Astrocyte (in vitro differentiated cells and primary cell): ENCODE data around the gene PPP1R15B. TPM values are rescaled to one million over a fixed set of nuclear protein-coding genes. Genes with fewer than 3 reads are reported as not detected.
A peak's percentile ranks its signal among the peaks of the same experiment; 100 is the strongest.

Source experiments
- DNase-seq: peaks from one replicate; pipeline ENCODE4 v3.0.0-alpha.2; 2010; ENCODE audit warnings: low read depth
- FAIRE-seq: peaks from 2 replicates; lab custom pipeline; 2011; peaks lifted over from hg19 to GRCh38; lab: Jason Lieb, UNC
- H2AFZ ChIP-seq: 2 replicates; pipeline ENCODE4 v1.6.0; 2012; ENCODE audit warnings: low read depth, low read length, inconsistent platforms
- H3K27ac ChIP-seq: 2 replicates; pipeline ENCODE4 v1.5.1; 2011; ENCODE audit warnings: low read depth, low read length, inconsistent platforms
- H3K27me3 ChIP-seq: 2 replicates; pipeline ENCODE4 v1.6.0; 2011; ENCODE audit warnings: low read length, inconsistent platforms; ENCODE audit not compliant: insufficient read depth
- H3K36me3 ChIP-seq: 2 replicates; pipeline ENCODE4 v1.5.1; 2011; ENCODE audit warnings: low read length, inconsistent platforms; ENCODE audit not compliant: insufficient read depth
- H3K4me1 ChIP-seq: 2 replicates; pipeline ENCODE4 v1.5.1; 2011; ENCODE audit warnings: low read length, inconsistent platforms; ENCODE audit not compliant: insufficient read depth
- H3K4me2 ChIP-seq: 2 replicates; pipeline ENCODE4 v1.6.0; 2012; ENCODE audit warnings: low read length, inconsistent platforms
- H3K4me3 ChIP-seq: 2 replicates; pipeline ENCODE4 v1.5.1; 2011; ENCODE audit warnings: low read depth, mild to moderate bottlenecking, low read length, inconsistent platforms; ENCODE audit not compliant: insufficient read depth
- H3K79me2 ChIP-seq: 2 replicates; pipeline ENCODE4 v1.6.0; 2012; ENCODE audit warnings: mild to moderate bottlenecking, low read length, inconsistent platforms; ENCODE audit not compliant: insufficient read depth
- H3K9ac ChIP-seq: 2 replicates; pipeline ENCODE4 v1.6.0; 2012; ENCODE audit warnings: mild to moderate bottlenecking, low read length, inconsistent platforms
- H3K9me3 ChIP-seq: 2 replicates; pipeline ENCODE4 v1.5.1; 2012; ENCODE audit warnings: low read depth, mild to moderate bottlenecking, low read length, inconsistent platforms; ENCODE audit not compliant: insufficient read depth
- H4K20me1 ChIP-seq: 2 replicates; pipeline ENCODE4 v1.6.0; 2012; ENCODE audit warnings: low read length, inconsistent platforms; ENCODE audit not compliant: insufficient read depth
- H3K27ac Mint-ChIP-seq: one replicate; pipeline ENCODE4 v1.8.0; 2021; ENCODE audit warnings: mild to moderate bottlenecking, mixed read lengths; ENCODE audit not compliant: unreplicated experiment
- H3K27me3 Mint-ChIP-seq: one replicate; pipeline ENCODE4 v1.8.0; 2021; ENCODE audit warnings: low read depth, mixed read lengths; ENCODE audit not compliant: unreplicated experiment
- H3K36me3 Mint-ChIP-seq: one replicate; pipeline ENCODE4 v1.8.0; 2021; ENCODE audit warnings: low read depth, mixed read lengths; ENCODE audit not compliant: unreplicated experiment
- H3K4me1 Mint-ChIP-seq: one replicate; pipeline ENCODE4 v1.8.0; 2021; ENCODE audit warnings: low read depth, mixed read lengths; ENCODE audit not compliant: unreplicated experiment
- H3K4me3 Mint-ChIP-seq: one replicate; pipeline ENCODE4 v1.8.0; 2021; ENCODE audit warnings: mild to moderate bottlenecking, moderate library complexity, mixed read lengths; ENCODE audit not compliant: unreplicated experiment
- H3K9me3 Mint-ChIP-seq: one replicate; pipeline ENCODE4 v1.8.0; 2021; ENCODE audit warnings: mild to moderate bottlenecking, mixed read lengths; ENCODE audit not compliant: unreplicated experiment
- CTCF ChIP-seq: IDR thresholded peaks from 2 replicates; pipeline ENCODE4 v1.5.1; 2011; ENCODE audit warnings: low read depth, mild to moderate bottlenecking, inconsistent platforms, low read length, moderate library complexity; ENCODE audit not compliant: insufficient read depth
- EZH2 ChIP-seq: IDR thresholded peaks from 2 replicates; pipeline ENCODE4 v1.6.1; 2012; ENCODE audit warnings: mild to moderate bottlenecking, low read length, inconsistent platforms; ENCODE audit not compliant: insufficient read depth
- total RNA-seq: library from RNA; stranded (reverse); gene quantifications from 2 replicates; pipeline ENCODE4 v1.2.1, GENCODE V29; 2021

Gene PPP1R15B
- total RNA-seq, 1 donor from 2014 or later = 38.8 TPM

DNA sequence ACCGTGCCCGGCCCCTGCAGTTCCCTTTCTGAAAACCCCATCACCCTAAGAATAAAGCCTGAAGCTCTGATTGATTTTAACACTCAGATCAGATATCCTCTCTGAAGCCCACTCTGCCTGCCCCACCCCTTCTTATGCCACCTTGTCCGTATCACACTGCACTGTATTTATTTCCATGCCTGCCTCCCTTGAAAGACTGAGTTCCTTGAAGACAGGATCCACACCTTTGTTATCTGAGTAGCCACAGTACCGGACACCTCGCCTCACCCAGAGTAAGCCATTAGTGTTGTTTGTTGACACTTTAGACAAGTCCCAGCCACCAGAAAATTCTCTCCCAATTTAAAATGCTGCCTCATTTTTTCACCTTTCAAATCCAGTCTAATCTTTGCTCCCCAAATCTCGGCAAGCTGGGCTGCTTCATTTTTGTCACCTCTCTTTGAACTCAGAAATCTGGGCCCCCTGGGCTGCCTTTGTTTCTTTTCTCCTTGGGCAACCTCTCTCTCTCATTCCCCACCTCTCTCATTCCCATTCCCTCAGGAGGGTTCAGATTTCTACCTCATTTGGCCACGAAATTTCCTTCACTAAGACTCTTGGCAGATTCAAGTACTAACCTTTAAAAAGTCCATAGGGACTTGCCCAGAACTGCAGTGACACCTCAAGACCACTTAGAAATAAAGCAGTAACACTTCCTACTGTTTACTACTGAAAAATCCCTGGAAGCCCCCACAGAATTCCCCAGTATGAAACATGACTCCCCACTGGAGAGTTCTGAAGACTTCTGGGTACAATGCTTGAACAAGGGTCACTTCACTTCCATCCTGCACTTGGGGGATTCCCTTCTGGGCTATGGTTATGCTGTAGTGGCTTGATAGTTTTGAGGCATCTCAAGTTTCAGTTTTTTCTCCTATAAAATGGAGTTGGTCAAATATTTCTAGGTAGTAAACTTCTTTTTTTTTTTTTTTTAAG lies 8.7 kb upstream of the PPP1R15B start:
- FAIRE-seq (no peak), DNase-seq (no peak)
- Histone ChIP-seq H3K9ac (no peak overlapping the region), H3K27ac (no peak overlapping the region), H3K27me3 (no peaks in the 10 kb centered on the region), H4K20me1 (no peaks in the 10 kb centered on the region), H3K4me2 (no peak overlapping the region), H3K9me3 (no peaks in the 10 kb centered on the region), H3K36me3 (no peaks in the 10 kb centered on the region), H3K4me1 (peaks cover 29% of the 10 kb centered on the region), H3K4me3 (no peak overlapping the region), H3K79me2 (no peaks in the 10 kb centered on the region), H2AFZ (no peak overlapping the region)
- H3K9me3 Mint-ChIP-seq = no peaks in the 10 kb centered on the region
- H3K27ac Mint-ChIP-seq = peak overlapping the region; percentile 24
- no peaks in the 10 kb centered on the region for H3K27me3 Mint-ChIP-seq
- peaks cover 22% of the 10 kb centered on the region for H3K36me3 Mint-ChIP-seq
- H3K4me3 Mint-ChIP-seq = peak overlapping the region; percentile 47
- no peak for TF ChIP-seq CTCF
- TF ChIP-seq EZH2 = no peak
- H3K4me1 Mint-ChIP-seq = peaks cover 31% of the 10 kb centered on the region

- no peaks in the 10 kb centered on the region for H3K9me3 Mint-ChIP-seq
- H3K4me3 Mint-ChIP-seq = peak overlapping the region; percentile 24
- Histone ChIP-seq H4K20me1 (no peaks in the 10 kb centered on the region), H3K36me3 (no peaks in the 10 kb centered on the region), H3K4me2 (peak overlapping the region; percentile 82), H3K9me3 (no peaks in the 10 kb centered on the region), H3K4me3 (no peak overlapping the region), H3K4me1 (peaks cover 29% of the 10 kb centered on the region), H2AFZ (no peak overlapping the region), H3K27ac (peak overlapping the region; percentile 86), H3K27me3 (no peaks in the 10 kb centered on the region), H3K79me2 (no peaks in the 10 kb centered on the region), H3K9ac (peak overlapping the region; percentile 32)
- FAIRE-seq = no peak
- DNase-seq = peak; percentile 60
- no peaks in the 10 kb centered on the region for H3K27me3 Mint-ChIP-seq
- TF ChIP-seq CTCF = no peak
- TF ChIP-seq EZH2 = no peak
- H3K36me3 Mint-ChIP-seq = peaks cover 18% of the 10 kb centered on the region
- H3K4me1 Mint-ChIP-seq = peaks cover 31% of the 10 kb centered on the region
- peak overlapping the region; percentile 97 for H3K27ac Mint-ChIP-seq
Observed at GRCh38 chr1:204419064-204419403, 7.4 kb upstream of the PPP1R15B start.
